WTC11 (cell line): Measurements from ENCODE around the gene RFC4. TPM values are rescaled to one million over a fixed set of nuclear protein-coding genes. Genes with fewer than 3 reads are reported as not detected.

Experiments
- ATAC-seq: fragments of 200-7000 bp; cut with Tn5 transposase; 2 replicates; pipeline ENCODE4 v1.10.0; 2021; ENCODE audit warnings: mild to moderate bottlenecking, moderate library complexity
- CTCF ChIA-PET: fragments of 300-600 bp; sonication (Branson Sonifier 250); formaldehyde crosslinking; loops from one replicate; lab custom pipeline; 2021; ENCODE audit warnings: antibody characterized with exemption; lab: Charles Lee
- POLR2A ChIA-PET: fragments of 350-600 bp; sonication (Branson Sonifier 250); formaldehyde crosslinking; loops from one replicate; lab custom pipeline; 2021; ENCODE audit warnings: antibody characterized with exemption; lab: Charles Lee
- DNase-seq: peaks from one replicate; pipeline ENCODE4 v3.0.0; 2021; ENCODE audit warnings: low spot score
- H3K27ac Mint-ChIP-seq: 2 replicates; pipeline ENCODE4 v1.8.0; 2021; ENCODE audit warnings: mixed read lengths
- H3K27me3 Mint-ChIP-seq: 2 replicates; pipeline ENCODE4 v1.8.0; 2021; ENCODE audit warnings: low read depth, mild to moderate bottlenecking, moderate library complexity, mixed read lengths
- H3K36me3 Mint-ChIP-seq: 2 replicates; pipeline ENCODE4 v1.8.0; 2021; ENCODE audit warnings: mixed read lengths
- H3K4me1 Mint-ChIP-seq: 2 replicates; pipeline ENCODE4 v1.8.0; 2022; ENCODE audit warnings: mixed read lengths
- H3K4me3 Mint-ChIP-seq: 2 replicates; pipeline ENCODE4 v1.8.0; 2021; ENCODE audit warnings: mild to moderate bottlenecking, moderate library complexity, mixed read lengths
- H3K9me3 Mint-ChIP-seq: 2 replicates; pipeline ENCODE4 v1.8.0; 2021; ENCODE audit warnings: mixed read lengths
- ELF4 ChIP-seq: sonication (generic); formaldehyde crosslinking; IDR thresholded peaks from 2 replicates; pipeline ENCODE4 v1.8.1; 2022; ENCODE audit warnings: low read depth, mild to moderate bottlenecking, moderate library complexity, missing genetic modification reagents
- FOXJ3 ChIP-seq: sonication (generic); formaldehyde crosslinking; IDR thresholded peaks from 2 replicates; pipeline ENCODE4 v1.9.0; 2021; ENCODE audit warnings: missing genetic modification reagents, mild to moderate bottlenecking, borderline replicate concordance
- FOXP1 ChIP-seq: sonication (generic); formaldehyde crosslinking; IDR thresholded peaks from 2 replicates; pipeline ENCODE4 v1.8.0; 2022; ENCODE audit warnings: missing genetic modification reagents, mild to moderate bottlenecking, moderate library complexity, borderline replicate concordance
- NFE2L1 ChIP-seq: sonication (generic); formaldehyde crosslinking; IDR thresholded peaks from 2 replicates; pipeline ENCODE4 v1.8.1; 2023; ENCODE audit warnings: missing genetic modification reagents
- NR2C2 ChIP-seq: sonication (generic); formaldehyde crosslinking; IDR thresholded peaks from 2 replicates; pipeline ENCODE4 v1.8.0; 2022; ENCODE audit warnings: mild to moderate bottlenecking, missing genetic modification reagents
- TP53 ChIP-seq: sonication (generic); formaldehyde crosslinking; IDR thresholded peaks from 2 replicates; pipeline ENCODE4 v1.8.1; 2023; ENCODE audit warnings: mild to moderate bottlenecking, missing genetic modification reagents
- ZNF232 ChIP-seq: sonication (generic); formaldehyde crosslinking; IDR thresholded peaks from 2 replicates; pipeline ENCODE4 v1.8.0; 2022; ENCODE audit warnings: mild to moderate bottlenecking, missing genetic modification reagents
- ZNF671 ChIP-seq: fragments of 250-450 bp; sonication (Bioruptor Pico); IDR thresholded peaks from 2 replicates; pipeline ENCODE4 v1.8.0; 2021; ENCODE audit warnings: mild to moderate bottlenecking
- total RNA-seq: library from RNA; stranded (reverse); gene quantifications from 3 replicates; pipeline ENCODE4 v1.2.3, GENCODE V29; 2021
- TF ChIP-seq, protein P1 (sequence below): fragments of 250-450 bp; sonication (Bioruptor Pico); IDR thresholded peaks from 2 replicates; pipeline ENCODE4 v1.9.0; 2021; ENCODE audit warnings: moderate library complexity, mild to moderate bottlenecking, inconsistent platforms, borderline replicate concordance
- TF ChIP-seq, protein P2 (sequence below): fragments of 250-450 bp; sonication (Bioruptor Pico); conservative IDR thresholded peaks from 2 replicates; pipeline ENCODE4 v1.9.0; 2021; ENCODE audit warnings: mild to moderate bottlenecking
- TF ChIP-seq, protein P3 (sequence below): sonication (generic); formaldehyde crosslinking; IDR thresholded peaks from 2 replicates; pipeline ENCODE4 v1.8.1; 2022; ENCODE audit warnings: missing genetic modification reagents, borderline replicate concordance
- TF ChIP-seq, protein P4 (sequence below): fragments of 250-450 bp; sonication (Bioruptor Pico); IDR thresholded peaks from 2 replicates; pipeline ENCODE4 v1.8.0; 2021; ENCODE audit warnings: mild to moderate bottlenecking

RFC4 gene
- total RNA-seq, 1 experiment from 2014 or later = 104 TPM

DNA sequence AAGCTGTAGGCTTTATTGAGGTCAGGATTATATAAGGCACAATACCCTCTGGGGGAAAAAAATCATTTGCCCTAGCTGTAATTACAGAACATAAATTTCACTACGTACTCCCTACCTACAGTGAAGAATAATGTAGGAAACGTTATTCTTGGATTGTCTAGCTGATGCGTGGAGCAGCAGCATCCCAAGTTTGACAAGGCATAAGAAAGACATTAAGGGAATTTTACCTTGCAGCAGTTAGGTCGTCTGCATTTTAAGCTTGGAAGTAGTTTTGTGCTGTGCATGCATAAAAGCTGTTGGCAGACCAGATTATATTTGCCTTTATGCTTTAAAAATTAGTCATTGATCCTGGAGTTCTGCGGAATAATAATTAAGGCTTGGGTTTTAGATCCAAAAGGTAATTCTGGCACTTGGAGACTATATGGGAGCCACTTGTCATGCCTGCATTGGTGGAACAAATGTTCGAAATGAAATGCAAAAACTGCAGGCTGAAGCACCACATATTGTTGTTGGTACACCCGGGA is 20.7 kb downstream of the RFC4 start:
- H3K9me3 Mint-ChIP-seq = no peaks in the 10 kb centered on the region
- POLR2A ChIA-PET = no interaction called here
- H3K27ac Mint-ChIP-seq = peak overlapping the region; percentile 100
- H3K27me3 Mint-ChIP-seq = no peaks in the 10 kb centered on the region
- TF ChIP-seq ZNF671 (no peak), FOXP1 (CRISPR knock-in tag) (no peak), ELF4 (CRISPR knock-in tag) (no peak), ZNF232 (CRISPR knock-in tag) (no peak), NR2C2 (no peak)
- TF ChIP-seq, protein P1, sequence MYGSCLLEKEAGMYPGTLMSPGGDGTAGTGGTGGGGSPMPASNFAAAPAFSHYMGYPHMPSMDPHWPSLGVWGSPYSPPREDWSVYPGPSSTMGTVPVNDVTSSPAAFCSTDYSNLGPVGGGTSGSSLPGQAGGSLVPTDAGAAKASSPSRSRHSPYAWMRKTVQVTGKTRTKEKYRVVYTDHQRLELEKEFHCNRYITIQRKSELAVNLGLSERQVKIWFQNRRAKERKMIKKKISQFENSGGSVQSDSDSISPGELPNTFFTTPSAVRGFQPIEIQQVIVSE = no peak
- TF ChIP-seq, protein P2, sequence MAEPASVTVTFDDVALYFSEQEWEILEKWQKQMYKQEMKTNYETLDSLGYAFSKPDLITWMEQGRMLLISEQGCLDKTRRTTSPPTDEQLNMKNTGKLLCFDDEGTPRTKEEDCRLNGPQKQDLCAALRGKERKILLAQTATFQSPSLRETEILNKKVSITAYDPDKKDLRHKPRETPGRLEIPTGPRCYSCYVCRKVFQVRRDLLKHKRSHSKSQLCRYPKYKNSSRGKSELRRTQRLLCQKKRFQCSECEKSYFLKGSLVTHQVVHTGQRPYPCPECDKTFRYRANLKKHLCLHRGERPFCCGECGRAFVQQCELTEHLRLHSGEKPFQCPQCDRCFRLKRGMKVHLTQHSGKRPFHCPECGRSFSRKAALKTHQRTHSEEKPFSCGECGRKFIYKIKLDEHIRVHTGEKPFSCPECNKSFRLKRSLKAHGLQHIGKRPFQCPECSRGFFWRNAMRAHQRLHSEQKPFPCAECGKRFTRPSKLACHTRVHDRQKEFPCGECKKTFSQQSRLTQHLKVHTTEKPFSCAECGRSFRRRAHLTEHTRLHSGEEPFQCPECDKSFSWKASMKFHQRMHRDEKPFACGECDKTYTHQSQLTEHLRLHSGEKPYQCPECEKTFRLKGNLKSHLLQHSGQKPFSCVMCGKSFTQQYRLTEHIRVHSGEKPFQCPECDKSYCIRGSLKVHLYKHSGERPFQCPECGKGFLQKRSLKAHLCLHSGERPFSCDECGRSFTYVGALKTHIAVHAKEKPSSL (CRISPR knock-in tag) = peak; percentile 25; the same call in 1 of the 2 replicates
- TF ChIP-seq, protein P3, sequence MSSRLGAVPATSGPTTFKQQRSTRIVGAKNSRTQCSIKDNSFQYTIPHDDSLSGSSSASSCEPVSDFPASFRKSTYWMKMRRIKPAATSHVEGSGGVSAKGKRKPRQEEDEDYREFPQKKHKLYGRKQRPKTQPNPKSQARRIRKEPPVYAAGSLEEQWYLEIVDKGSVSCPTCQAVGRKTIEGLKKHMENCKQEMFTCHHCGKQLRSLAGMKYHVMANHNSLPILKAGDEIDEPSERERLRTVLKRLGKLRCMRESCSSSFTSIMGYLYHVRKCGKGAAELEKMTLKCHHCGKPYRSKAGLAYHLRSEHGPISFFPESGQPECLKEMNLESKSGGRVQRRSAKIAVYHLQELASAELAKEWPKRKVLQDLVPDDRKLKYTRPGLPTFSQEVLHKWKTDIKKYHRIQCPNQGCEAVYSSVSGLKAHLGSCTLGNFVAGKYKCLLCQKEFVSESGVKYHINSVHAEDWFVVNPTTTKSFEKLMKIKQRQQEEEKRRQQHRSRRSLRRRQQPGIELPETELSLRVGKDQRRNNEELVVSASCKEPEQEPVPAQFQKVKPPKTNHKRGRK (CRISPR knock-in tag) = no peak
- H3K36me3 Mint-ChIP-seq = peaks cover 67% of the 10 kb centered on the region
- CTCF ChIA-PET = no interaction called here
- H3K4me1 Mint-ChIP-seq = peaks cover 40% of the 10 kb centered on the region
- ATAC-seq = no peak
- no peak for DNase-seq
- H3K4me3 Mint-ChIP-seq = peak overlapping the region; percentile 100

DNA sequence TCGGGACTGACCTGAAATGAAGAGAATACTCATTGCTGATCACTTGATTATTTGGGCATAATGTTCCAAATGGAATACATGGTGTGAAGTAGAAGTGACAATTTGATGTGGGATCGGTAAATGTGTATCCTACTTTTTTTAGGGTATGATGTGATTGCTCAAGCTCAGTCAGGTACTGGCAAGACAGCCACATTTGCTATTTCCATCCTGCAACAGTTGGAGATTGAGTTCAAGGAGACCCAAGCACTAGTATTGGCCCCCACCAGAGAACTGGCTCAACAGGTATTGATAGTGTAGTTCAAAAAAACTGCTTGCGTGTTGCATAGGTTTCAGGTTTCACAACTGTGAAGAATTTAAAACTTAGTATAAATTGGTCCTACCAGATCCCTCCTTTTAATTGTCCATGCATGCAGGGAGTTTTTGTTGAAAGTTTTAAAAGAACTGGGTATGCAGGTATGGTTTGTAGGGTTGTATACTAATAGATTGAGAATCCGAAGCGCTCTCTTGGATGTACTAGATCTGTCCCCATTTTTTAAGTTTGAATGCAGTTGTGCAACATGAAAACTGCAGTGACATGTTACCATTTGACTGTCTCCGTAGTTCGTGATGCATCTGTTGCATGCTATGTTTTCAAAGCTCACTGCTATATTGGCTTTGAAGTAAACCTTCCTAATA is 21.3 kb downstream of the RFC4 start:
- ATAC-seq = no peak
- POLR2A ChIA-PET = interaction anchor here (2.3 to 2.9 kb wide), 3 partner anchors 13 to 215 kb away, joined by 14 to 22 read pairs (median 16); partner anchors contain the start of gene DNAJB11
- Mint-ChIP-seq H3K27ac (peak overlapping the region; percentile 100), H3K4me1 (peaks cover 40% of the 10 kb centered on the region), H3K4me3 (peak overlapping the region; percentile 100)
- DNase-seq = no peak
- CTCF ChIA-PET = interaction anchor here (1.1 kb wide), 1 partner anchor 168 kb away, joined by 3 read pairs; no protein-coding TSS in a partner anchor
- TF ChIP-seq ZNF671 (peak; percentile 16; the same call in 1 of the 2 replicates), NFE2L1 (no peak), TP53 (CRISPR knock-in tag) (no peak), FOXJ3 (no peak)
- TF ChIP-seq, protein P4, sequence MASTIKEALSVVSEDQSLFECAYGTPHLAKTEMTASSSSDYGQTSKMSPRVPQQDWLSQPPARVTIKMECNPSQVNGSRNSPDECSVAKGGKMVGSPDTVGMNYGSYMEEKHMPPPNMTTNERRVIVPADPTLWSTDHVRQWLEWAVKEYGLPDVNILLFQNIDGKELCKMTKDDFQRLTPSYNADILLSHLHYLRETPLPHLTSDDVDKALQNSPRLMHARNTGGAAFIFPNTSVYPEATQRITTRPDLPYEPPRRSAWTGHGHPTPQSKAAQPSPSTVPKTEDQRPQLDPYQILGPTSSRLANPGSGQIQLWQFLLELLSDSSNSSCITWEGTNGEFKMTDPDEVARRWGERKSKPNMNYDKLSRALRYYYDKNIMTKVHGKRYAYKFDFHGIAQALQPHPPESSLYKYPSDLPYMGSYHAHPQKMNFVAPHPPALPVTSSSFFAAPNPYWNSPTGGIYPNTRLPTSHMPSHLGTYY (CRISPR knock-in tag) = peak; percentile 42; the same call in 1 of the 2 replicates
- TF ChIP-seq, protein P2 (CRISPR knock-in tag) = peak; percentile 68; the same call in 1 of the 2 replicates
- TF ChIP-seq, all 79 proteins: peak for 3
- H3K27me3 Mint-ChIP-seq = no peaks in the 10 kb centered on the region
- peaks cover 62% of the 10 kb centered on the region for H3K36me3 Mint-ChIP-seq
- H3K9me3 Mint-ChIP-seq = no peaks in the 10 kb centered on the region
